ENCODE results near the gene MGP. TPM values are rescaled to one million over a fixed set of nuclear protein-coding genes. Genes with fewer than 3 reads are reported as not detected.
A peak's percentile ranks its signal among the peaks of the same experiment; 100 is the strongest.

MGP gene
- total RNA-seq, 2 experiments from 2014 or later: not detected

GRCh38 chr12:14920475-14921126 lies 34.9 kb upstream of the MGP start:
- CTCF ChIA-PET: interaction anchor here (0.8 to 1.9 kb wide), 5 partner anchors 10 to 301 kb away, joined by 3 to 8 read pairs (median 3); partner anchors contain the start of gene RERG
- intact Hi-C loops (cut with DNase I, micrococcal nuclease): no loop called here
- no peak for DNase-seq
- peak overlapping the region; percentile 8 for H3K27ac Mint-ChIP-seq
- H3K36me3 Mint-ChIP-seq (ENCODE audit: low read depth): peaks cover 30% of the 10 kb centered on the region
- H3K9me3 Mint-ChIP-seq (ENCODE audit: low read depth): no peaks in the 10 kb centered on the region
- no peaks in the 10 kb centered on the region for H3K27me3 Mint-ChIP-seq
- ATAC-seq: peak; percentile 79
- POLR2A ChIA-PET: no interaction called here
- H3K4me1 Mint-ChIP-seq: peaks cover 16% of the 10 kb centered on the region
- H3K4me3 Mint-ChIP-seq: no peak overlapping the region

- DNase-seq (no peak), ATAC-seq (peak; percentile 54)
- Mint-ChIP-seq H3K27me3 (no peaks in the 10 kb centered on the region), H3K9me3 (ENCODE audit: low read depth) (no peaks in the 10 kb centered on the region), H3K4me1 (peaks cover 20% of the 10 kb centered on the region), H3K36me3 (ENCODE audit: low read depth) (peaks cover 36% of the 10 kb centered on the region), H3K27ac (no peak overlapping the region), H3K4me3 (no peak overlapping the region)
- intact Hi-C loops (cut with DNase I, micrococcal nuclease): no loop called here
- ChIA-PET CTCF (interaction anchor here (1.3 to 1.9 kb wide), 2 partner anchors 9 to 302 kb away, joined by 3 to 8 read pairs; partner anchors contain the start of gene RERG), POLR2A (no interaction called here)
Observed at GRCh38 chr12:14919455-14919854, 33.8 kb upstream of the MGP start.

GRCh38 chr12:14915736-14916135 lies 30.1 kb upstream of the MGP start:
- peaks cover 23% of the 10 kb centered on the region for H3K4me1 Mint-ChIP-seq
- ATAC-seq: no peak
- no peak for DNase-seq
- H3K27ac Mint-ChIP-seq: no peak overlapping the region
- ChIA-PET CTCF (interaction anchor here (0.8 kb wide), 1 partner anchor 19 kb away, joined by 3 read pairs; no protein-coding TSS in a partner anchor), POLR2A (no interaction called here)
- H3K36me3 Mint-ChIP-seq (ENCODE audit: low read depth): peaks cover 44% of the 10 kb centered on the region
- no peak overlapping the region for H3K4me3 Mint-ChIP-seq
- intact Hi-C loops (cut with DNase I, micrococcal nuclease): no loop called here
- H3K9me3 Mint-ChIP-seq (ENCODE audit: low read depth): peaks cover 2% of the 10 kb centered on the region
- H3K27me3 Mint-ChIP-seq: no peaks in the 10 kb centered on the region

- ChIA-PET POLR2A (no interaction called here), CTCF (interaction anchor here (0.7 to 1.4 kb wide), 3 partner anchors 14 to 371 kb away, joined by 3 to 4 read pairs (median 3); no protein-coding TSS in a partner anchor)
- intact Hi-C loops (cut with DNase I, micrococcal nuclease): no loop called here
- H3K27me3 Mint-ChIP-seq: no peaks in the 10 kb centered on the region
- peaks cover 44% of the 10 kb centered on the region for H3K36me3 Mint-ChIP-seq (ENCODE audit: low read depth)
- no peak for DNase-seq
- no peak overlapping the region for H3K27ac Mint-ChIP-seq
- peaks cover 3% of the 10 kb centered on the region for H3K9me3 Mint-ChIP-seq (ENCODE audit: low read depth)
- H3K4me3 Mint-ChIP-seq: no peak overlapping the region
- no peak for ATAC-seq
- peaks cover 31% of the 10 kb centered on the region for H3K4me1 Mint-ChIP-seq
Observed at GRCh38 chr12:14913381-14913781, 27.7 kb upstream of the MGP start.

GRCh38 chr12:14911131-14911530 lies 25.5 kb upstream of the MGP start:
- ATAC-seq (no peak), DNase-seq (no peak)
- Mint-ChIP-seq H3K27ac (peak overlapping the region; percentile 91), H3K27me3 (no peaks in the 10 kb centered on the region), H3K4me1 (peaks cover 39% of the 10 kb centered on the region), H3K9me3 (ENCODE audit: low read depth) (peaks cover 6% of the 10 kb centered on the region), H3K4me3 (no peak overlapping the region), H3K36me3 (ENCODE audit: low read depth) (peaks cover 45% of the 10 kb centered on the region)
- POLR2A ChIA-PET: interaction anchor here (0.7 kb wide), 1 partner anchor 51 kb away, joined by 3 read pairs; no protein-coding TSS in a partner anchor
- CTCF ChIA-PET: interaction anchor here (0.6 to 1.4 kb wide), 5 partner anchors 12 to 60 kb away, joined by 3 to 4 read pairs (median 3); no protein-coding TSS in a partner anchor
- intact Hi-C loops (cut with DNase I, micrococcal nuclease): loop anchor here (2.0 kb wide), 3 partner anchors 26 to 50 kb away; partner anchors contain the start of genes ARHGDIB (in 1 of the 2), ERP27 (in 1 of the 2) and MGP (in 1 of the 2)

GRCh38 chr12:14910090-14910915 lies 24.6 kb upstream of the MGP start:
- intact Hi-C loops (cut with DNase I, micrococcal nuclease): loop anchor here (1.0 to 2.0 kb wide), 10 partner anchors 26 to 140 kb away; partner anchors contain the start of genes ARHGDIB (in 2 of the 2), ERP27 (in 1 of the 2) and MGP (in 1 of the 2)
- H3K27ac Mint-ChIP-seq: peak overlapping the region; percentile 91
- no peaks in the 10 kb centered on the region for H3K27me3 Mint-ChIP-seq
- DNase-seq: peak; percentile 73
- ATAC-seq: peak; percentile 85
- CTCF ChIA-PET: interaction anchor here (0.6 to 1.4 kb wide), 8 partner anchors 9 to 59 kb away, joined by 3 to 4 read pairs (median 3); no protein-coding TSS in a partner anchor
- peaks cover 41% of the 10 kb centered on the region for H3K4me1 Mint-ChIP-seq
- peaks cover 6% of the 10 kb centered on the region for H3K9me3 Mint-ChIP-seq (ENCODE audit: low read depth)
- POLR2A ChIA-PET: interaction anchor here (0.6 to 0.8 kb wide), 3 partner anchors 35 to 51 kb away, joined by 3 read pairs; no protein-coding TSS in a partner anchor
- peaks cover 39% of the 10 kb centered on the region for H3K36me3 Mint-ChIP-seq (ENCODE audit: low read depth)
- H3K4me3 Mint-ChIP-seq: peak overlapping the region; percentile 37

- DNase-seq: peak; percentile 24
- H3K4me3 Mint-ChIP-seq: no peak overlapping the region
- POLR2A ChIA-PET: no interaction called here
- H3K27me3 Mint-ChIP-seq: no peaks in the 10 kb centered on the region
- H3K36me3 Mint-ChIP-seq (ENCODE audit: low read depth): peaks cover 25% of the 10 kb centered on the region
- intact Hi-C loops (cut with DNase I, micrococcal nuclease): no loop called here
- no peak overlapping the region for H3K27ac Mint-ChIP-seq
- H3K4me1 Mint-ChIP-seq: peaks cover 41% of the 10 kb centered on the region
- ATAC-seq: peak; percentile 21
- CTCF ChIA-PET: no interaction called here
- peaks cover 6% of the 10 kb centered on the region for H3K9me3 Mint-ChIP-seq (ENCODE audit: low read depth)
Observed at GRCh38 chr12:14907953-14908352, 22.3 kb upstream of the MGP start.

GRCh38 chr12:14906114-14906513 lies 20.5 kb upstream of the MGP start:
- H3K27ac Mint-ChIP-seq: no peak overlapping the region
- H3K4me1 Mint-ChIP-seq: peaks cover 40% of the 10 kb centered on the region
- no peaks in the 10 kb centered on the region for H3K27me3 Mint-ChIP-seq
- no peak for ATAC-seq
- POLR2A ChIA-PET: no interaction called here
- peaks cover 4% of the 10 kb centered on the region for H3K9me3 Mint-ChIP-seq (ENCODE audit: low read depth)
- CTCF ChIA-PET: interaction anchor here (0.6 kb wide), 1 partner anchor 33 kb away, joined by 5 read pairs; no protein-coding TSS in a partner anchor
- H3K36me3 Mint-ChIP-seq (ENCODE audit: low read depth): peaks cover 20% of the 10 kb centered on the region
- no peak overlapping the region for H3K4me3 Mint-ChIP-seq
- no peak for DNase-seq
- intact Hi-C loops (cut with DNase I, micrococcal nuclease): no loop called here

DNA sequence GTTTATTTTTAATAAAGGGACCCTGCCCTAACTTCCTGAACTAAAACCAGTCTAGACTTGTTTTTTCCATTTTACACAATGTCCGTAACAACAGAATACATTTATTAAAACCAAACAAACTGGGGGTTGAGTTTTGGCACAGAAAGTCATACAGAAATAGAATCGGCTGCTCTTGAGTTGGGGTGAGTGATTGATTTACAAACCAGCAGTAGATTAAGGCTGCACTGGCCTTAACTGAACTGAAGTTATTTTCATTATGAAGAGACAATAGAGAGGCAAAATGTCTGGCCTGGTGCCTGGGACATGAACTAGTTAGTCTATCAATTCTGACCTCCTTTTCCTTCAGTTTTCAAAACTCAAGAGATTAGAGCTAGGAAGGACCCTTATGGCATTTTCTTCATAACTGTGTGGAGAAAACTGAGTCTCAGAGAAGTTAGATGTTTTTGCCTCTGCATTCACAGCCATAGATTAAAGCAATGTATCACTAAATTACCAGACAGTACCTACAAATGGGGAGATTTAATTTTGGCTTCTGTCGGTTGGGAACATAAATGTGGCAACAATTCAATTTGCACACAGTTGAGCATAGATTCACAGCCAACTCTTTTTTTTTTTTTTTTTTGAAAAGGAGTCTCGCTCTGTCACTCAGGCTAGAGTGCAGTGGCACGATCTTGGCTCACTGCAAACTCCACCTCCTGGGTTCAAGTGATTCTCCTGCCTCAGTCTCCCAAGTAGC lies 19.8 kb upstream of the MGP start:
- DNase-seq: no peak
- intact Hi-C loops (cut with DNase I, micrococcal nuclease): no loop called here
- ATAC-seq: no peak
- peaks cover 4% of the 10 kb centered on the region for H3K9me3 Mint-ChIP-seq (ENCODE audit: low read depth)
- peaks cover 18% of the 10 kb centered on the region for H3K36me3 Mint-ChIP-seq (ENCODE audit: low read depth)
- H3K4me1 Mint-ChIP-seq: peaks cover 34% of the 10 kb centered on the region
- ChIA-PET POLR2A (no interaction called here), CTCF (no interaction called here)
- H3K27me3 Mint-ChIP-seq: no peaks in the 10 kb centered on the region
- no peak overlapping the region for H3K4me3 Mint-ChIP-seq
- H3K27ac Mint-ChIP-seq: no peak overlapping the region

GRCh38 chr12:14904854-14905253 lies 19.2 kb upstream of the MGP start:
- H3K27ac Mint-ChIP-seq: no peak overlapping the region
- DNase-seq (no peak), ATAC-seq (no peak)
- POLR2A ChIA-PET: no interaction called here
- peaks cover 4% of the 10 kb centered on the region for H3K9me3 Mint-ChIP-seq (ENCODE audit: low read depth)
- CTCF ChIA-PET: no interaction called here
- intact Hi-C loops (cut with DNase I, micrococcal nuclease): no loop called here
- no peaks in the 10 kb centered on the region for H3K27me3 Mint-ChIP-seq
- H3K4me1 Mint-ChIP-seq: peaks cover 28% of the 10 kb centered on the region
- no peak overlapping the region for H3K4me3 Mint-ChIP-seq
- H3K36me3 Mint-ChIP-seq (ENCODE audit: low read depth): peaks cover 18% of the 10 kb centered on the region

Data from activated CD4-positive, alpha-beta T cell treated with anti-CD3 and anti-CD28 coated beads for 36 hours (primary cell).